Hepatocyte (in vitro differentiated cells): ENCODE measurements around the gene SIGLEC1. TPM values are rescaled to one million over a fixed set of nuclear protein-coding genes. Genes with fewer than 3 reads are reported as not detected.

Source experiments
- DNase-seq: peaks from one replicate; pipeline ENCODE4 v3.0.0-alpha.2; 2016; ENCODE audit warnings: low spot score
- H2AFZ ChIP-seq: fragments of 200-600 bp; sonication (generic); 2 replicates; pipeline ENCODE4 v1.6.0; 2016; ENCODE audit warnings: antibody characterized with exemption, mild to moderate bottlenecking
- H3K27ac ChIP-seq: fragments of 200-600 bp; sonication (generic); 2 replicates; pipeline ENCODE4 v1.5.1; 2016; ENCODE audit warnings: mild to moderate bottlenecking
- H3K27me3 ChIP-seq: fragments of 200-600 bp; sonication (generic); 2 replicates; pipeline ENCODE4 v1.6.1; 2016
- H3K36me3 ChIP-seq: fragments of 200-600 bp; sonication (generic); replicated peaks from 2 replicates; pipeline ENCODE4 v1.5.1; 2016; ENCODE audit warnings: low read depth; ENCODE audit not compliant: insufficient read depth
- H3K4me1 ChIP-seq: fragments of 200-600 bp; sonication (generic); 2 replicates; pipeline ENCODE4 v1.5.1; 2016; ENCODE audit warnings: mild to moderate bottlenecking, moderate library complexity; ENCODE audit not compliant: insufficient read depth
- H3K4me2 ChIP-seq: fragments of 200-600 bp; sonication (generic); 2 replicates; pipeline ENCODE4 v1.6.0; 2016
- H3K4me3 ChIP-seq: fragments of 200-600 bp; sonication (generic); 2 replicates; pipeline ENCODE4 v1.5.1; 2016; ENCODE audit warnings: mild to moderate bottlenecking
- H3K79me2 ChIP-seq: fragments of 200-600 bp; sonication (generic); 2 replicates; pipeline ENCODE4 v1.6.0; 2017; ENCODE audit warnings: mild to moderate bottlenecking
- H3K9me2 ChIP-seq: fragments of 200-600 bp; sonication (generic); replicated peaks from 2 replicates; pipeline ENCODE4 v1.6.0; 2017; ENCODE audit warnings: mild to moderate bottlenecking; ENCODE audit not compliant: insufficient read depth
- H3K9me3 ChIP-seq: fragments of 200-600 bp; sonication (generic); 2 replicates; pipeline ENCODE4 v1.5.1; 2016; ENCODE audit warnings: low read depth, mild to moderate bottlenecking
- H4K20me1 ChIP-seq: fragments of 200-600 bp; sonication (generic); 2 replicates; pipeline ENCODE4 v1.6.0; 2016; ENCODE audit warnings: mild to moderate bottlenecking; ENCODE audit not compliant: insufficient read depth, poor library complexity, severe bottlenecking
- EZH2 ChIP-seq: fragments of 200-600 bp; sonication (generic); IDR thresholded peaks from 2 replicates; pipeline ENCODE4 v1.6.1; 2016; ENCODE audit warnings: antibody characterized with exemption, mild to moderate bottlenecking, borderline replicate concordance
- EZH2phosphoT487 ChIP-seq: fragments of 200-600 bp; sonication (generic); IDR thresholded peaks from one replicate; pipeline ENCODE4 v1.6.1; 2018; ENCODE audit warnings: antibody characterized with exemption, mild to moderate bottlenecking, low read depth, moderate library complexity; ENCODE audit not compliant: unreplicated experiment, severe bottlenecking
- WGBS: methylation state at CpG from one replicate; pipeline ENCODE4 v1.1.6; 2016; ENCODE audit warnings: low lambda C conversion rate; ENCODE audit errors: missing lambda C conversion rate; 5-methylcytosine and 5-hydroxymethylcytosine counted together
- polyA plus RNA-seq: library from polyadenylated mRNA; unstranded; fragments of >200 nt; fragmentation: Nextera tagmentation; extraction: Ambion mirVana; gene quantifications from 2 replicates; pipeline ENCODE4 v1.2.1, GENCODE V29; 2016
- total RNA-seq: library from RNA; depleted of rRNA; stranded (reverse); fragments of >200 nt; gene quantifications from 2 replicates; pipeline ENCODE4 v1.2.3, GENCODE V29; 2014
- TF ChIP-seq, protein P1 (sequence below): fragments of 200-600 bp; sonication (generic); IDR thresholded peaks from 2 replicates; pipeline ENCODE4 v1.5.1; 2016; ENCODE audit warnings: antibody characterized with exemption, mild to moderate bottlenecking; ENCODE audit not compliant: poor library complexity

SIGLEC1 gene
- total and polyA plus RNA-seq, 2 experiments from 2014 or later: 0.11 to 0.23 TPM

DNA sequence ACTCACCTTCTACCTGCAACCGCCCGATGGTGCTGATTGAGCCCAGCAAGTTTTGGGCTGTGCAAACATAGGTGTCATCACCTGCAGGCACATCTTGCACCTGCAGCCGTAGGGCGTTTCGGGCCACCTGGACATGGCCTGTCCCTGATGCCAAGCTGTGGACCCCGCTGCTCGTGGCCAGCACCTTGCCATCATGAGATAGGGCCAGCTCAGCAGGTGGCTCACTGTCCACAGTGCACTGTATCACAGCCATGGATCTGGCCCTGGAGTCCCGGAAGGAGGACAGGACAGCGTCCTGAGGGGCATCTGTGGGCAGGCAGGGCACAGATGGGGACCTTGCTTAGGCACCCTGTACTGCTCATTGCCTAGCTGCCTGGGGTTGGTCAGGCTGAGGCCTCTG, 20.5 kb downstream of the SIGLEC1 start:
- no peaks in the 10 kb centered on the region for H3K4me1 ChIP-seq
- no peaks in the 10 kb centered on the region for H3K9me3 ChIP-seq
- no peaks in the 10 kb centered on the region for H3K79me2 ChIP-seq
- no peak for DNase-seq
- H3K4me3 ChIP-seq: no peak overlapping the region
- no peaks in the 10 kb centered on the region for H3K9me2 ChIP-seq
- H4K20me1 ChIP-seq: no peaks in the 10 kb centered on the region
- no peak overlapping the region for H3K4me2 ChIP-seq
- no peak overlapping the region for H2AFZ ChIP-seq
- H3K27me3 ChIP-seq: no peaks in the 10 kb centered on the region
- no peak overlapping the region for H3K27ac ChIP-seq
- TF ChIP-seq EZH2phosphoT487 (no peak), EZH2 (no peak)
- TF ChIP-seq, protein P1, sequence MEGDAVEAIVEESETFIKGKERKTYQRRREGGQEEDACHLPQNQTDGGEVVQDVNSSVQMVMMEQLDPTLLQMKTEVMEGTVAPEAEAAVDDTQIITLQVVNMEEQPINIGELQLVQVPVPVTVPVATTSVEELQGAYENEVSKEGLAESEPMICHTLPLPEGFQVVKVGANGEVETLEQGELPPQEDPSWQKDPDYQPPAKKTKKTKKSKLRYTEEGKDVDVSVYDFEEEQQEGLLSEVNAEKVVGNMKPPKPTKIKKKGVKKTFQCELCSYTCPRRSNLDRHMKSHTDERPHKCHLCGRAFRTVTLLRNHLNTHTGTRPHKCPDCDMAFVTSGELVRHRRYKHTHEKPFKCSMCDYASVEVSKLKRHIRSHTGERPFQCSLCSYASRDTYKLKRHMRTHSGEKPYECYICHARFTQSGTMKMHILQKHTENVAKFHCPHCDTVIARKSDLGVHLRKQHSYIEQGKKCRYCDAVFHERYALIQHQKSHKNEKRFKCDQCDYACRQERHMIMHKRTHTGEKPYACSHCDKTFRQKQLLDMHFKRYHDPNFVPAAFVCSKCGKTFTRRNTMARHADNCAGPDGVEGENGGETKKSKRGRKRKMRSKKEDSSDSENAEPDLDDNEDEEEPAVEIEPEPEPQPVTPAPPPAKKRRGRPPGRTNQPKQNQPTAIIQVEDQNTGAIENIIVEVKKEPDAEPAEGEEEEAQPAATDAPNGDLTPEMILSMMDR: no peak
- 76% methylated on average over 9 of the region's 9 CpGs for WGBS
- no peaks in the 10 kb centered on the region for H3K36me3 ChIP-seq

- Histone ChIP-seq H3K9me3 (no peaks in the 10 kb centered on the region), H3K9me2 (no peaks in the 10 kb centered on the region), H3K4me2 (no peak overlapping the region), H3K4me3 (no peak overlapping the region), H3K4me1 (peaks cover 3% of the 10 kb centered on the region), H3K27me3 (no peaks in the 10 kb centered on the region), H2AFZ (no peak overlapping the region), H3K36me3 (no peaks in the 10 kb centered on the region), H3K79me2 (no peaks in the 10 kb centered on the region), H4K20me1 (no peaks in the 10 kb centered on the region), H3K27ac (no peak overlapping the region)
- TF ChIP-seq EZH2 (no peak), EZH2phosphoT487 (no peak)
- TF ChIP-seq, protein P1: no peak
- DNase-seq: no peak
- WGBS: 94% methylated on average over 16 of the region's 16 CpGs
Measured at GRCh38 chr20:3691306-3691705, 21.1 kb downstream of the SIGLEC1 start.

- no peaks in the 10 kb centered on the region for H3K9me3 ChIP-seq
- no peaks in the 10 kb centered on the region for H3K9me2 ChIP-seq
- no peaks in the 10 kb centered on the region for H3K79me2 ChIP-seq
- H3K4me1 ChIP-seq: peaks cover 3% of the 10 kb centered on the region
- no peak overlapping the region for H3K27ac ChIP-seq
- H2AFZ ChIP-seq: no peak overlapping the region
- DNase-seq: no peak
- H4K20me1 ChIP-seq: no peaks in the 10 kb centered on the region
- H3K4me3 ChIP-seq: no peak overlapping the region
- TF ChIP-seq EZH2phosphoT487 (no peak), EZH2 (no peak)
- TF ChIP-seq, protein P1: no peak
- no peaks in the 10 kb centered on the region for H3K27me3 ChIP-seq
- H3K36me3 ChIP-seq: no peaks in the 10 kb centered on the region
- 91% methylated on average over 3 of the region's 3 CpGs for WGBS
- no peak overlapping the region for H3K4me2 ChIP-seq
Measured at GRCh38 chr20:3690413-3690812, 22.0 kb downstream of the SIGLEC1 start.

DNA sequence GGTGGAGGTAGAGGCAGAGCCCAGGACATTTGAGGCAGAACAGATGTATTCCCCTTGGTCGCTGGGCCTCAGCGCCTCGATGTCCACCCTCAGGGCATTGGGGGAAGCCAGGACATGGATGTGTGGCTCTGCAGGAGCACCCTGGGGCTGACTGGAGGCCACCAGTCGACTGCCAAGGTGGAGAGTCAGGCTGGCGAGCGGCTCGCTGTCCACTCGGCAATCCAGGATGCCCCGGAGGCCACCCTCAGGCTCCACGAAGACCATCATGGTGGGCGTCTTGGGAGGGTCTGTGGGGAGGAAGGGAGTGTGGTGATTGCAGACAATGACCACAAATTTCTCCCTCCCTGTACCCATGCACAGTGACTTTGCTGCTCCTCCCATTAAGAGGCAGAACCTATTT, 22.4 kb downstream of the SIGLEC1 start:
- H3K36me3 ChIP-seq: no peaks in the 10 kb centered on the region
- H4K20me1 ChIP-seq: no peaks in the 10 kb centered on the region
- no peaks in the 10 kb centered on the region for H3K79me2 ChIP-seq
- WGBS: 91% methylated on average over 11 of the region's 11 CpGs
- TF ChIP-seq EZH2phosphoT487 (no peak), EZH2 (no peak)
- TF ChIP-seq, protein P1: no peak
- peaks cover 3% of the 10 kb centered on the region for H3K4me1 ChIP-seq
- no peak overlapping the region for H3K27ac ChIP-seq
- no peaks in the 10 kb centered on the region for H3K9me3 ChIP-seq
- no peak for DNase-seq
- no peak overlapping the region for H2AFZ ChIP-seq
- H3K4me3 ChIP-seq: no peak overlapping the region
- no peak overlapping the region for H3K4me2 ChIP-seq
- no peaks in the 10 kb centered on the region for H3K27me3 ChIP-seq
- H3K9me2 ChIP-seq: no peaks in the 10 kb centered on the region
